ENCODE measurements around the gene KIF25. TPM values are rescaled to one million over a fixed set of nuclear protein-coding genes. Genes with fewer than 3 reads are reported as not detected.

KIF25 gene
- total RNA-seq (1 to 10 TPM in 1 of 2 donors, under 1 TPM in 1; 0.63 to 1.2 TPM), polyA plus RNA-seq (ENCODE audit: insufficient read length in 6 of 6) (10 to 100 TPM; 10.2 to 14.8 (median 12.7) TPM)
- long read RNA-seq, donor 1, partial matches to known transcripts, result 0 of 1 reads
- long read RNA-seq, donor 1, other reads (novel, unspliced or antisense), result 0 of 1 reads
- long read RNA-seq, donor 2, partial matches to known transcripts, result 0 of 1 reads
- long read RNA-seq, donor 2, other reads (novel, unspliced or antisense), result 0 of 1 reads
- long read RNA-seq, donor 3, result 0 reads
- long read RNA-seq, donor 4, partial matches to known transcripts, result 0 of 1 reads
- long read RNA-seq, donor 4, other reads (novel, unspliced or antisense), result 1 of 1 reads
- long read RNA-seq, donor 5, result 0 reads
- long read RNA-seq, donor 6, partial matches to known transcripts, result 0 of 1 reads
- long read RNA-seq, donor 6, other reads (novel, unspliced or antisense), result 0 of 1 reads
- long read RNA-seq, donor 7, result 0 reads
- long read RNA-seq, donor 8, result 0 reads
- long read RNA-seq, donor 9, result 0 reads
- long read RNA-seq, donor 10, result 0 reads
- long read RNA-seq, donor 11, result 0 reads
- long read RNA-seq, donor 12, result 0 reads

- no peak for DNase-seq
- ATAC-seq, result no peak
- H3K4me3 ChIP-seq, result no peak within 1 kb of the TSS
- H3K27me3 ChIP-seq, result no peaks in the 10 kb centered on the region
- H3K36me3 ChIP-seq, result no peaks in the 10 kb centered on the region
- intact Hi-C loops (cut with DNase I), result no loop called here
- no peaks in the 10 kb centered on the region for H3K4me1 ChIP-seq
- no peak within 1 kb of the TSS for H3K27ac ChIP-seq
- no peaks in the 10 kb centered on the region for H3K9me3 ChIP-seq
- TF ChIP-seq CTCF (IDR thresholded peaks at IDR 0.05), result no peak
These were observed at the start of gene KIF25 for GRCh38 chr6:167997642-167998041. TSS of gene KIF25 (plus strand) at chr6:167997671. CDS start at chr6:168029586, 31,915 bp downstream.

GRCh38 chr6:167947716-167948115 is 49.8 kb upstream of the KIF25 start:
- H3K27ac ChIP-seq, result no peak overlapping the region
- no peaks in the 10 kb centered on the region for H3K9me3 ChIP-seq
- peaks cover 0 to 93% of the 10 kb centered on the region in 2 donors for H3K36me3 ChIP-seq
- no peak for TF ChIP-seq CTCF (IDR thresholded peaks at IDR 0.05)
- intact Hi-C loops (cut with DNase I), result no loop called here
- H3K27me3 ChIP-seq, result no peaks in the 10 kb centered on the region
- ATAC-seq (no peak), DNase-seq (no peak)
- no peaks in the 10 kb centered on the region for H3K4me1 ChIP-seq
- no peak overlapping the region for H3K4me3 ChIP-seq

- intact Hi-C loops (cut with DNase I), result no loop called here
- H3K9me3 ChIP-seq, result no peaks in the 10 kb centered on the region
- no peak for ATAC-seq
- DNase-seq, result no peak
- peaks cover 0 to 86% of the 10 kb centered on the region in 2 donors for H3K36me3 ChIP-seq
- H3K4me1 ChIP-seq, result no peaks in the 10 kb centered on the region
- no peaks in the 10 kb centered on the region for H3K27me3 ChIP-seq
- no peak overlapping the region for H3K27ac ChIP-seq
- H3K4me3 ChIP-seq, result no peak overlapping the region
- TF ChIP-seq CTCF (IDR thresholded peaks at IDR 0.05), result no peak
These were observed 48.8 kb upstream of the KIF25 start for GRCh38 chr6:167948716-167949115.

GRCh38 chr6:167949121-167949684 is 48.3 kb upstream of the KIF25 start:
- DNase-seq, result no peak
- H3K9me3 ChIP-seq, result no peaks in the 10 kb centered on the region
- intact Hi-C loops (cut with DNase I), result no loop called here
- H3K36me3 ChIP-seq, result peaks cover 0 to 81% of the 10 kb centered on the region in 2 donors
- no peak for ATAC-seq
- no peaks in the 10 kb centered on the region for H3K27me3 ChIP-seq
- no peak for TF ChIP-seq CTCF (IDR thresholded peaks at IDR 0.05)
- H3K4me3 ChIP-seq, result no peak overlapping the region
- H3K27ac ChIP-seq, result no peak overlapping the region
- no peaks in the 10 kb centered on the region for H3K4me1 ChIP-seq
